RPMI7951 (cell line): ENCODE measurements around the gene ALOX5. TPM values are rescaled to one million over a fixed set of nuclear protein-coding genes. Genes with fewer than 3 reads are reported as not detected.
"Not testable (repeated sequence)": the region's sequence is repeated elsewhere in the genome, so short reads cannot be mapped to it uniquely, and the experiment has no call there.

ENCODE experiments used
- DNase-seq: peaks from one replicate; pipeline ENCODE4 v3.0.0-alpha.2; 2012; ENCODE audit warnings: low read depth
- total RNA-seq: library from RNA; depleted of rRNA; stranded (reverse); fragments of >200 nt; shearing (Covaris generic); gene quantifications from 2 replicates; pipeline ENCODE4 v1.2.3, GENCODE V29; 2014

Gene ALOX5
- total RNA-seq, 1 experiment from 2014 or later, result not detected

DNA sequence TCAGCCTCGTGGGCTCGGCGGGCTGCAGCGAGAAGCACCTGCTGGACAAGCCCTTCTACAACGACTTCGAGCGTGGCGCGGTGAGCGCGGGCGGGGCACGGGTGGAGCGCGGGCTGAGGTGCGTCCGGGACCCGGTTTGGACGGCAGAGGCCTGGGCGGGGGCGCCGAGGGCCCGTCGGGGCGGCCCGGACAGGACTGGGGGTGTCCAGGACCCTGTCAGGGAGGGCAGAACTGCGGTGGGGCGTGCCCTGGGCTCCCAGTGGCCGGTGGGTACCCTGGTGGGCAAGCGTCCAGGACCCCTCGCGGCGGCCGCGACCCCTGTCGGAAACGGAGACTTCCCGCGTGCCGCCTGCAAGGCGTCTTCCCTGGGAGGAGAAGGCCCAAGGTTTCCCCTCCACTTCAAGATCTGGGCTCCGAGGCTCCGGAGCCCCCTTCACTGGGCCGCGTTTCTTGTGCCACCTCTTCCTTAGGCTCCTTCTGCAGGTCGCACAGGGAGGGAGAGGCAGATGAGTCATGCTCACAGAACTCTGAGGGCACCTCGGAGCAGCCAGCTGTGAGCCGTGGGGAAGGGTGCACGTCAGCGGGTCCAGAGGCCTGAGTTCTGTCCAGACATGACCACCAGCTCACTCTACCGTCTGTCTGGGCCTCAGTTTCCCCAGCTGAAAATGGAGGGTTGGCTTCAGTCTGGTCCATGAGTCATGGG, 485 bp downstream of the ALOX5 start:
- peak; percentile 33 for DNase-seq

DNA sequence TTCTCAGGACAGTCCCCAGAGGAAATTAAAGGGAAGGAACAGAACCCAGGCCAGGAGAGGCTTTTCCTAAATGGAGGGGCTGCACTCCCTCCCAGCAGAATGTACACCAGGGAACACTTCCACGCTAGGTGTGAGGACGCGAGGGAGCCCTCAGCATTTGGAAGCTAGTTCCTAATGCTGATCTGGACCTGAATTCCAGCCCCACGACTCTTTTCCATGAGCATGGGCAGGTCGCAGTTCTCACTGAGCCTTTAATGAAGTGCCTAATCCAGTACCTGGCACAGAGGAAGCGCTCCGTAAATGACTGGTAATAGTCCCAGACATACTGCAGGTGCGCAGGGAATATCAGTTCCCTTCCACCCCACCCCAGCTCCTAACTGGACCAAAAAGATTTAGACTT, 1.1 kb downstream of the ALOX5 start:
- DNase-seq, result no peak

DNA sequence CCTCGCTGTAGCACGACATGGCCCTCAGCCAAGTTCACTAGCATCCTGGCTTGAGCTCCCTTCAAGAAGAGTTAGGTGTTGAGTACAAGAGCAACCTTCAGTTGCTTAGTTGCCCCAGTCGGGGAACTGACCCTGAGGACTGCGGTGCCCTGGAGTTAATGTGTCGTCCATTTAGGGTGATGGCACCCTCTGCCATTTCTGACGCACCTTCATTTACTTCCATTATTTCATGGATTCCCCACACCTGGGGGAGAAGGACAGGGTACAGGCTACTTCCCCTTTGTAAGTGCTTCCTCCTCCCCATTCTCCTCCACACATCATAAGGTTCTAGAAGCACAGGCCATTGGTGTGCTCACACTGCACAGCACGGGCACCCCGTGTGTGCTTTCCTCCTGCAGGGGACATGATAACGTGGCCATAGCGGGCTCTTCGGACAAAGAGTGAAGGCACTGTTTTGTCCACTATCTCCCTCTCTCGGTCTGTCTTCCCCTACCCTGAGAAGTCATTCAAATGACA, 1.8 kb downstream of the ALOX5 start:
- DNase-seq, result no peak

DNA sequence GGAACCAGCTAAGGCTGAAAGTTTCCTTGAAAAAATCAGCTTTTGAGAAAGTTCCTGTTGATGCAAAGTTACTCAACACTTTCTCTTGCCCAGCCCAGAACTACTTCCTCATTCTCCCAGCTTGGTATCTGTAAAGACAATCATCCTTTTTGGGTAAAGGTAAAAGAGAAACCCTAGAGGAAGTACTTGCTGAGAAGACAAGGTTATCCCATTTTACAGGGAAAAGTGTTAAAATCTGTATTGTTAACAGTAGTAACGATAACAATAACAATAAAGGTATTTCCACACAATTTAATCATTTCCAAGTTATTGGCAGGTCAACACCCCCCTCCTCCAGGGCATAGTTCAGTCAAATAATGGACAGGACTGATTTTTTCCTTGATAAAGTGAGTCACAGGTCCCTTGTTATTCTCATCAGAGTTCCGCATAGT, 2.4 kb downstream of the ALOX5 start:
- no peak for DNase-seq

DNA sequence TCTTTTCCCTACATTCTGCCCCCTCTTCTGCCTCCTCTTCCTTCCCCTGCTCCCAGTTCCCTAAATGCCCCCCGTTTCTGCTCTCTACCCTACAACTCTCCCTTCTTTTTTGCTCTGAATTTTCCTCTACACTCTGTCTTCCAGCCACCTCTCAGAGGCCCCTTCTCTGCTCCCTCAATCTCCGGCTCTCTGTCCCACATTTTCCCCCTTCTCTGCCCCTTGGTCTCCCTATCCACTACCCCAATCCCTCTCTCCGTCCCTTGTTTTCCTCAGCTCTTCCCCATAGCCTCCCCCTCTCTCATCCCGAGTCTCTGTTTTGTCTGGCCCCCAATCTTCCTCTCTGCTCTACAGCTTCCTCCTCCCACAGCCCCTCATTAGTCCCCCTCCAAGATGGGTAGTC, 3.3 kb downstream of the ALOX5 start:
- DNase-seq, result no peak

DNA sequence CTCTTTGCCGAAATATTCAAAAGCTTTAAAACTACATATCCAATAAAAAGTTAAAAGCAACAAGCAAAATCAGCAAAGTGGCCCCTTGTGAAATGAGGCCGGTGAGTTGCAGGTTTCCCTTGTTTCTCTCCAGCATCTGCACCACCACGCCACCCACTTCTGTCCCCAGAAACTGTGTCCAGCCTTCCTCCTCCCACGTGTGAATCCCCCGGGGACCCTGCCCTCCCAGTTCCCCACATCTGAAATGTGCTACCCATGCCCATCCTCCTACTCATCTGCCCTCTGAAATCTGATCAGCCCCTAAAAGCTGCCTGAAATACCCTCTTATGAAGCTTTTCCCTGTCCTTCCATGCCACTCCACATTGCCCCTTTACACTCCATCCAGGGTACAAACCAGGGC, 3.8 kb downstream of the ALOX5 start:
- DNase-seq, result no peak

DNA sequence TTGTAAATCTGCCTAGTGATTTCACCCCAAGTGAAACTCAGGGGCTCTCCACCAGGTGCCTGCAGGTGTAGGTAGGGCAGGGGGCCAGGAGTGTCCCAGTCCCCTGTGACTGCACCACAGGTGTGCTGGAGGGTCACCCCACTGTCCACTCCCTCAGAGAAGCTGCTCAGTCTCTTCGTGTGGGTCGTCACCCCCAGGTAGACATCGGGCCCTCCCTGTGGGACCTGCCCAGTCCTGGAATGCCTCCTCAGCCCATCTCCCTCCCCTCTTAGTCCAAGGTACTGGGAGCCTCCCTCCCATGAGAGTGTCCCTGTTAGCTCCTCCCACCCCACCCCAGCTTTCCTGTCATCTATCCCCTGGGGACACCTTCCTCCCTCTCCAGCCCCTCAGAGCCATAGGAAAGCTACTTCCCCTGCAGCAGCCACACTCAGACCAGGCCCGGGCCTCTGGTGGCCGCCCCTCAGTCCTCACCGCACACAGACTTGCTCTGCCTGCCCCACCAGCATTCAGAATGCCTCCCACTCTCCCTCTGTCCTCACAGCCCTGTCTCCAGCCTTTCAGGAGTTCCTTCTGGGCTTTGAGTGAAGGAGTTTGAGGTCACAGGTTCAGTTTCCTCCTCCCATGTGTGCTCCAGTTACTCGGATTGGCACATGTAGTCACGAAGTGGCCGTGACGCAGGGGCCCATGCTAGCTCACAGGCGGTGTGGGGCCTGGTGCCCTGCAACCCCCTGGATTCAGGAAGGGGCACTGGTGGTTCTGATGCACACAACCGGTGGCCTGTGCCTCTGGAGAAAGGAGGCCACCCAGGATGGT, 5.1 kb downstream of the ALOX5 start:
- DNase-seq, result no peak

DNA sequence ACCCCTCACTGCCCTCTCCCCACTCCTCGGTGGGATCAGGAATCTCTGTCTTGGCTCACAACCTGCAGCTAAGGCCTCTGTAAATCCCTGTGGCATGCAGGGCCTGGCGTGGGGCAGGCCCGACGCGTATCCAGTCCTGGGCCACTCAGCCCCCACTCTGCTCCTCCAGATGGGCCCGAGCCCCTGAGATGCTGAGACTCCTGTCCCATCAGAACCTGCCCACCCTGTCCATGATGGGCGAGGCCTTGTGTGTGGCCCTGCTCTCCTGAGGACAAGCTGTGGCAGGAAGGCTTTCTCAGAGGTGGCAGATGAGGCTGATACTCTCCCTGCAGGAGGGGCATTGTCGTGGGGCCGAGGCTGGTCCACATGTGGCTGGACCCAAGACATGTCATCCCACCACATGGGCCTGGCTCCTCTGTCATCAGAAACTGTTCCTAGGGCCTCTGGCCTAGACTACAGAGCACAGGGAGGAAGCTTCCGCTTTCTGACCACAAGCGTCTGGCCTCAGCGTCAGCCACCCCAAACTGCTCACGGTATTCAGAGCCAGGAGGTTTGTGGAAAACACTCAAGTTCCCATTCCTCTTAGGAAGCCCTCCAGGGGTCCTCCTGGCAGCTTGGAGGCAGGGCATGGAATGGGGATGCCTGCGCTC, 6.0 kb downstream of the ALOX5 start:
- peak; percentile 20 for DNase-seq

DNA sequence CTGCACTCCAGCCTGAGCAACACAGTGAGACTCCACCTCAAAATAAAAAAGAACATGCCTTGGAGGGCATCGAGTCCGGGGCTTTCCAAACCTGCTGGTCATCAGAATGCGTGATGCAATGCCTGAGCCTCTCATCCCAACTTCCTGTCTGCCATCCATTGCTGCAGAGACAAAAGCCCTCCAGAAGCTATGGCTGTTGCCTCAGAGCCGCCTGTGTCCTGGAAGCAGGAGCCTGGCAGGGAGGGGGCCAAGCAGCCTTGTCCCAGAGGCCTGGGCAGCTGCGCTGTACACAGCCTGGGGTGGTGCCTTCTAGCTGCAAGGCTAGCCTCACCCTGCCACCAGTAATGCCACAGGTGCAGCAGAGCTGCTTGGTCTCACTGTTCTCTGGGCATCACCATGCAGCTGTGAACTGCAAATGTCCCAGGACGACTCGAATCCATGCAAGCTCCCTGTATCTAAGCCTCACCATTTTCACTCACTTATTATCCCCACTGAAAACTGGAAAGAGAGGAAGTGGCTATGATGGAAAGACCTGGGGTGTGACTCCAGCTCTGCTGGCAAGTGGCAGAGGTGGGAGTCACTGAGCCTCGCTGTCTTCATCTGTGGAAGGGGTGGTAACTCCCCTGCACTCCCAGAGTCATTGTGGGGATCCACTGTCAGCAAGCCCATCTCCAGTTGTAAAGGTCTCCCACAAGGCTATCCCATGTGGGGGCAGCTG, 7.0 kb downstream of the ALOX5 start:
- peak; percentile 8 for DNase-seq

DNA sequence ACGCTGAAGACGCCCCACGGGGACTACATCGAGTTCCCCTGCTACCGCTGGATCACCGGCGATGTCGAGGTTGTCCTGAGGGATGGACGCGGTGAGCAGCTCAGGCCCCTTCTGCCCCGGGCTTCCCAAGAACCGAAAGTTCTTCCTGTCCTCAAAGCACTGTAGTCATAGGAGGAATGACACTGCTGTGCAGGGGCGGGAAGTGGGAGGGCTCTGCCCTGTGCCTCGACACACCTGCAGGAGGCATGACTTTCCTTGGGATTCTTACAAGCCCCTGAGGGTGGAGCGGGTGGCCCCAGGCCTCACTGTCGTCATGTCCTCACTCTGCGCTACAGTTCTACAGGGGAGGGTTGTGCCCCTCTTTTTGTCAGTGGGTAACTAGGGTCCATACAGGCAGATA, 8.6 kb downstream of the ALOX5 start:
- no peak for DNase-seq

DNA sequence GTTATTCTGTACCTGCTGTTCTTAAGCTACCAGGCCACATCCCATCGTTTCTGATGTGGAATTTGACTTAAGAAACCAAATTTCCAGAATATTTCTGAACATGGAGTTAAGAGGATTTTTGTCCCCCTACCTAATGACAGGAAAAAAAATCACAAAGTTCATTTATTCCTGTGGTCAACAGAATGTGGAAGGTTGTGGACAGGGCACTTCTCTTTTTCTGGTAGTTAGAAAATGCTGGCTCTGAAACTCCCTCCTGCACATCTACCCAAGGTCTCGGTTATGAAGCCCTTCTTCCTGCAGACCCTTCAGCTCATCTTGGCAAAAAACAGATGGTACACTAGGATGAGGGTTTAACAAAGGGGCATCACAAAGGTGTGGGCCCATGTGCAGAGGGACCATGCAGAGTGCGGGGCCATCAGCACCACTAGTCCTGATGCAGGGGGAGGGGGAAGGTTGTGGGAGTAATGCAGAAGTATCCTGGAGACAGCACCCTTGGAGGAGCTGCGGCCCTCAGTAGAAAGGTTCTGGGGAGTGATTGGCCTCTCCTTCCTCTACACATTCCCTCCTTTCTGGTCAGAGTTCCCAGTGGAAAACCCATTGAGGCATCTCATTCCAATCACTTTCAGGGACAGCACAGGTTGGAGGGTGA, 9.8 kb downstream of the ALOX5 start:
- DNase-seq, result no peak

DNA sequence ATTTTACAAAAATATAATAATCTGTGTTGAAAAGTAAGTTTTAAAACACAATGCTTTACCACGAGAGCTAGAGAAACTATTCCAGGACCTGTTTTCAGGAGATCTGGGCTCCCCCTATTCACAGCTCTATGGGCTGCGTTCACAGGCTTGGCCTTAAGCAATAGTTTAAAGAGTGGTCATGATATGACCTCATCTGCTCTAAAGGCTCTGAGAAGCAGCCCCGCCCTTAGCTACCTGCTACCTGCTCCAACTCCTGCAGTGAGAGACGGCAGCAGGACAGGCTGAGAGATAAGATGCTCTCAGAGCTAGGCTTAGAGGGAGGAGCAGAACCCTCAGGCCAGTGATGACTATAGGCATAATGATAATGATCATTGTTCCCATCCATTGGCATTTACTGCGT, 12.6 kb downstream of the ALOX5 start:
- no peak for DNase-seq

DNA sequence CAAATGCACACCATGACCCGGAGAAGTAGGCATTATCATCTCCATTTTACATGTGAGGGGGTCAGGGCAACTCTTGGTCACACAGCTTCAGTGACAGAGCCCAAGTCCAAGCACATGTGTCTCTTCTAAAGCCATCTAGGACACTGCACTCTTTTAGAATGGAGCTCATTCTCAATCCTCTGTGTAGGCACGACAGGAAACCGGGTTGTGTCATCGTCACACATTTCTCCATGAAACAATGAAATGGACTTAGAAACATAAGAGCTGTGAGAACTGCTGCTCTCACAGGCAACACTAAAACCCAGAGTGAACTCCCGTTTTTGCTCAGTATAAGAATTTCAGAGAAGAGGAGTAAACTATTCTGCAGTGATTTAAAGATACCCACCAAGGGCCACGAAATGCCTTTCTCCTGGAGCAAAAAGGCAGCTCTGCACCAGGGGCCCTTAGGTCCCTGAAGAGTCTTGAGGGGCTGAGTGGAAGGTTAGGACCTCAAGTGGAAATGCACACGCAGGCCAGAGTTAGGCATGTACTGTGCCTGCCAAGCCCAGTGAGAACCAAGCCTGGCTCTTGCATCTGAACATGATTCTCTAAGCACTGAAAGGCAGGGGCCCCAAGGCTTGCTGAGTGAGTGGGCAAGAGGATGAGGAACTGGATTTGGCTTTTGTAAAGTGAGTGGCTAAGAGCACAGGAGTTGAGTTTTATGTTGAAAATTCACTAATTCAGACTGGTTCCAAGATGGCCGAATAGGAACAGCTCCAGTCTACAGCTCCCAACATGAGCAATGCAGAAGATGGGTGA, 13.3 kb downstream of the ALOX5 start:
- no peak for DNase-seq

DNA sequence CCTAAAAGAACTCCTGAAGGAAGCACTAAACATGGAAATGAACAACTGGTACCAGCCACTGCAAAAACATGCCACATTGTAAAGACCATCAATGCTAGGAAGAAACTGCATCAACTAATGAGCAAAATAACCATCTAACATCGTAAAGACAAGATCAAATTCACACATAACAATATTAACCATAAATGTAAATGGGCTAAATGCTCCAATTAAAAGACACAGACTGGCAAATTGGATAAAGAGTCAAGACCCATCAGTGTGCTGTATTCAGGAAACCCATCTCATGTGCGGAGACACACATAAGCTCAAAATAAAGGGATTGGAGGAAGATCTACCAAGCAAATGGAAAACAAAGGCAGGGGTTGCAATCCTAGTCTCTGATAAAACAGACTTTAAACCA, 15.7 kb downstream of the ALOX5 start:
- not testable (repeated sequence) for DNase-seq

DNA sequence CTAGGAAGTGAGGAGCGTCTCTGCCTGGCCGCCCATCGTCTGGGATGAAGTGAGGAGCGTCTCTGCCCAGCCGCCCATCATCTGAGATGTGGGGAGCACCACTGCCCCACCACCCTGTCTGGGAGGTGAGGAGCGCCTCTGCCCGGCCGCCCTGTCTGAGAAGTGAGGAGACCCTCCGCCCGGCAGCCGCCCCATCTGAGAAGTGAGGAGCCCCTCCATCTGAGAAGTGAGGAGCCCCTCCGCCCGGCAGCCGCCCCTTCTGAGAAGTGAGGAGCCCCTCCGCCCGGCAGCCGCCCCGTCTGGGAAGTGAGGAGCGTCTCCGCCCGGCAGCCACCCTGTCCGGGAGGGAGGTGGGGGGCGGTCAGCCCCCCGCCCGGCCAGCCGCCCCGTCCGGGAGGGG, 17.6 kb downstream of the ALOX5 start:
- DNase-seq, result not testable (repeated sequence)

DNA sequence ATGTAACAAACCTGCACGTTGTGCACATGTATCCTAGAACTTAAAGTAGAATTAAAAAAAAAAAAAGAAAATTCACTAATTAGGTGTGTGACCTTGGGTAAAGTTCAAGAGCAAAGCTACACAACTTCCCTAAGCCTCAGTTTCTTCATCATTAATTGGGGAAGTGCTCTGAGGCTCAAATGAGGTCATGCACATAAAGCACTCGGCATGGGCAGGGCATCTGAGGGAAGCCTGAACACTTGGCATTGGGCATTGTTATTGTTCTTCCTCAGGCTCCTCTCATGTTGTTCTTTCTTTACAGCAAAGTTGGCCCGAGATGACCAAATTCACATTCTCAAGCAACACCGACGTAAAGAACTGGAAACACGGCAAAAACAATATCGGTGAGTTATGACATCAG, 21.5 kb downstream of the ALOX5 start:
- DNase-seq, result no peak

DNA sequence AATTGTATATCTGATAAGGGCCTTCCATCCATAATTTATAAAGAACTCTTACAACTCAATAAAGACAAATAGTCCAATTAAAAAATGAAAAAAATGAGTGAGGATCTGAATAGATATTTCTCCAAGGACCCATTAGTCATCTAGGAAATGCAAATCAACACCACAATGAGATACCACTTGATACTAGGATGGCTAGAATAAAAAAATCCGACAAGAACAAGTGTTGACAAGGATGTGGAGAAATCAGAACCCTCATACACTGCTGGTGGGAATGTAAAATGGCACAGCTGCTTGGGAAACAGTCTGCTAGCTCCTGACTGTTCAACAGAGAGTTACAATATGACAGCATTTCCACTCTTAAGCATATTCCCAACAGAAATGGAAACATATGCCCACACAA, 24.6 kb downstream of the ALOX5 start:
- DNase-seq, result no peak

DNA sequence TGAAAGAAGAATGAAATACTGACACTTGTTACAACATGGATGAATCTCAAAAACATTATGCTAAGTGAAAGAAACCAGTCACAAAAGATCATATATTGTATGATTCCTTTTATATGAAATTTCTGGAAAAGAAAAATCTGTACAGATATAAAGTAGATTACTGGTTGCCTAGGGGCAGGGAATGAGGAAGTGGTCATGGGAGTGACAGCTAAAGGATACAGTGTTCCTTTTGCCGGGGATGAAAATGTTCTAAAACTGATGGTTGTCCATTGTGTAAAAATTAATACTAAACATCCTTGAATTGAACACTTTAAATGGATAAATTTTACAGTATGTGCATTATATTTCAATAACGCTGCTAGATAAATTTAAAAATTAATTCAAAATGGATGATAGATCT, 25.1 kb downstream of the ALOX5 start:
- DNase-seq, result no peak

DNA sequence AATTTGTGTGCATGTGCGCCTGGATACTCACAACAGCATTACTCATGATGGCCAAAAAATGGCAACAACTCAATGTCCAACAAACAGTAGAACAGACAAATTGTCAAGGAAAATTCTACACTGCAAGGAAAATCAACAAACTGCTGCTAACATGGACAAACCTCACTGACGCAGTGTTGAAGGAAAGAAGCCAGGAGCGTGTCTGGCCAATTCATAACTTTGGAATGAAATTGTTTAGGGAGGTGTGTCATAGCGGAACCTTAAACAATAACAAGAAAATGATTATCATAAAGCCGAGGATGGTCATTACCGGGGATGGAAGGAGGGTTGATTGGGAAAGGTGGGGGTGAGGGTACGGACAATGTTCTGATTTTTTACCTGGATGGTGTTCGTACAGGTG, 29.1 kb downstream of the ALOX5 start:
- no peak for DNase-seq

DNA sequence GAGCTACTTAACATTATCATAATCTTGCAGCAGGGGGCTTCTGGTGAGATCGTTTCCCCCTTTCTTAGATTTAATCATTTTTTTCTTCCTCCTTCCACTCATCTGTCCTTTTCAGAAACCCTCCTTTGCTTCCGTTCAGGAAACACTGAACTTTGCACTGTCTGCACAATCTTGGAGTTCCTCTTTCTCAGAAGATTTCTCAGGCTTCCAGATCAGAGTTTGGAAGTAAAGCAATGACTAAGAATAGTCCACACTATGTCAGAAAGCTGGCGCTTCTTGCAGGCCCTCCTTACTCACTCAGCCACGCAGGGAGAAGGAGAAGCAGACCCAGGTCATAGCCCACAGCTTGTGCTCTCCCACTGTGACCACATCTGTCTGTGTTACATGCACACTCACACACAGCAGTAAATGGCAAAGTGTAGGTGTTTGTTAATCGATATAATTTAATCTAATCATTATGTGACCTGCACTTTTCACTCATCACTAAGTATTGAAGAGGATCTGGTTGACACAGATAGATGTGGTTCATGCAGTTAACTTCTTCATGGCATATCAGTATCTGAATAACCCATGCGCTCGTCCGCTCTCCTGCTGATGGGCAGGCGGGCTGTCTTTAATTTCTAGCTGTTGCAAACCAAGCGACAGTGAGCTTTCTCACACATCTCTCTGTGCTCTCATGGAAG, 30.2 kb downstream of the ALOX5 start:
- DNase-seq, result no peak
